ENCODE data around the gene PYROXD2. TPM values are rescaled to one million over a fixed set of nuclear protein-coding genes. Genes with fewer than 3 reads are reported as not detected.

PYROXD2 gene
- total RNA-seq, 2 experiments from 2014 or later, result 13.5 to 18.7 TPM

DNA sequence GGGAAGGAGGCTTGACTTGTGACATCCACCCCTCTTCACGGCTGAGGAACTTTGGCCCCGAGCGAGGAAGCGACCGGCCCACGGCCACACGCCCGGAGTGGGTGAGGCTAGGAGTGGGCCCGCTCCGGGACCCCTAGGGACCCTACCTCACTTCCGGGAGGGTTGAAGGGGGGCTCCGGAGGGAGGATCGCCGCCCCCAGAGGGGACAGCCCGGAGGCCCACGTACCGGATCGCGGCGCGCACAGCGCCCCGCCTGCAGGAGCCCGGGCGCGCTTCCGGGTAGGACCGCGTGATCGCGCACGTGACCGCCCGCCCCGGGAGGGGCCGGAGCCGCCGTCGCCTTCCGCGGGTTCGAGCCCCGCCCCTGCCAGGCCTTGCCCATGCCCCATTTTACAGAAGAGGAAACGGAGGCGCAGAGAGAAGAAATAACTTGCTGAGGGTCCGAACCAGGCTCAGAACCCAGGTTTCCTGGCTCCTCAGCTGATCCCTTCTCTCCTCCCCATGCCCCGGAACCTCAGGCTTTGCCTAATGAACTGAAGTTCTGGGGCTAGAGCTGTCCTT is 31.8 kb upstream of the PYROXD2 start, which contains the start of gene HPS1:
HPS1 (minus strand) TSS at position 275 of the 561 bp plus-strand sequence. CDS start 3,695 bp downstream, outside the sequence.
- Mint-ChIP-seq H3K4me3 (peak within 1 kb of the TSS; percentile 94), H3K27me3 (peaks cover 10% of the 10 kb centered on the region), H3K4me1 (peaks cover 44% of the 10 kb centered on the region), H3K27ac (peak within 1 kb of the TSS; percentile 84), H3K36me3 (ENCODE audit: low read depth) (peaks cover 33% of the 10 kb centered on the region), H3K9me3 (no peaks in the 10 kb centered on the region)
- CTCF ChIA-PET, result interaction anchor here (1.2 kb wide), 1 partner anchor 21 kb away, joined by 4 read pairs; no protein-coding TSS in a partner anchor
- POLR2A ChIA-PET, result interaction anchor here (0.7 to 2.2 kb wide), 10 partner anchors 12 to 312 kb away, joined by 3 to 11 read pairs (median 4); partner anchors contain the start of gene R3HCC1L
- DNase-seq, result peak; percentile 87

DNA sequence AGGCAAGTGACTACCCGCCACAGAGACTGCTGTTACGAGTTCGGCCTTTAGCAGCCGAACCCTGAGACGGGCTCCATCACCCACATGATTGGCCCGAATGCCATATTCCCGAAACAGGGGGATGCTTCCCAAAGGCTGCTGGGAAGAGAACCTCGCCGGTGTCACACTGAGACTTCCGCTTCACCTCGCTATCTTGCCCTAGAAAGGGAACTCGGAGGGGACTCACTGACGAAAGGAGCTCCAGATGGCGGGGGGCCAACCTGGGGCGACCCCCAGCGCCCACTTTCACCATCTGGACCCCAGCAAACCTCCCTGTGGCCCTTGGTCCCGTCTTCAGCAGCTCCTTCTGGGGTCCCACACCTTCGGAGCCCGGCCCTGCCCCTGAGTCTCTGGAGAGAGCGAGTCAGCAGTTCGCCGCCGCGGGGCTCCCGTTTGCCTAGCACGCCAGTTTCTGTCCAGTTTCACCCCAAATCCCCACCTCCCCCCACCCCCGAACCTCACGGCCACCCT is 31.2 kb upstream of the PYROXD2 start:
- peak; percentile 49 for DNase-seq
- POLR2A ChIA-PET, result interaction anchor here (0.7 to 2.2 kb wide), 11 partner anchors 12 to 709 kb away, joined by 3 to 11 read pairs (median 5); partner anchors contain the start of genes R3HCC1L and ZFYVE27
- Mint-ChIP-seq H3K9me3 (no peaks in the 10 kb centered on the region), H3K27me3 (peaks cover 10% of the 10 kb centered on the region), H3K4me3 (peak overlapping the region; percentile 94), H3K27ac (peak overlapping the region; percentile 84), H3K36me3 (ENCODE audit: low read depth) (peaks cover 38% of the 10 kb centered on the region), H3K4me1 (peaks cover 49% of the 10 kb centered on the region)
- CTCF ChIA-PET, result interaction anchor here (1.1 to 1.2 kb wide), 2 partner anchors 21 kb away, joined by 4 read pairs; no protein-coding TSS in a partner anchor

DNA sequence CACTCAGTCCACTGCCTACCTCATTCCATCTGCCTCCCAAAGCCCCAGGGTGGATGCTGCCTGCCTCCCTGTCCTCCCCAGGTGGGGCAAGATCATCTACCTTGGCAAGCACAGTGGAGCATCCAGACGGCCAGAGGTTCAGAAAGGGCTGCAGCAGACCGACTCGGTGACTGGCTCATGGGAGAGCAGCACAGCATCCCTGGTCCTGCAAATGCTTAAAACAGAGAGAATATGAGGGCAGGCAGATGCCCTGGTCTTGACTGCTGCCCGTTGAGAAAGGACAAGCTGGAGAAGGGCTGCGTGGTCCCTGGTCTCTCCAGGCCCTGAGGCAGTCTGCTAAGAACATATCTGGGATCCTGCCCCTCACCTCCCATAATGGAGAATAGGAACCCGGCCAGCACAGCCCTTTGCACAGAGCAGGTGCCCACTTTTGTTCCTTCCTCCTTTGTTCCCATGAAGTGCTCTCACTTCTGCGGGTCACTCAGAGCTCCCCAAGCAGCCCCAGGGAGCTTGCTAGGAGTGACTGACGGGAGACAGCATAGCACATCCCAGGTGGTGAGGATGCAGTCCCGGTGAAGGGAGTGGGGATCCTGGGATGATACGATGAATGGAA is 30.3 kb upstream of the PYROXD2 start:
- no peak for DNase-seq
- Mint-ChIP-seq H3K36me3 (ENCODE audit: low read depth) (peaks cover 45% of the 10 kb centered on the region), H3K9me3 (no peaks in the 10 kb centered on the region), H3K4me3 (peak overlapping the region; percentile 94), H3K27me3 (peaks cover 5% of the 10 kb centered on the region), H3K4me1 (peaks cover 53% of the 10 kb centered on the region), H3K27ac (peak overlapping the region; percentile 84)
- ChIA-PET CTCF (interaction anchor here (0.6 to 1.1 kb wide), 2 partner anchors 21 to 1077 kb away, joined by 4 read pairs; no protein-coding TSS in a partner anchor), POLR2A (interaction anchor here (0.9 to 2.2 kb wide), 10 partner anchors 11 to 709 kb away, joined by 3 to 11 read pairs (median 5); partner anchors contain the start of genes R3HCC1L and ZFYVE27)

DNA sequence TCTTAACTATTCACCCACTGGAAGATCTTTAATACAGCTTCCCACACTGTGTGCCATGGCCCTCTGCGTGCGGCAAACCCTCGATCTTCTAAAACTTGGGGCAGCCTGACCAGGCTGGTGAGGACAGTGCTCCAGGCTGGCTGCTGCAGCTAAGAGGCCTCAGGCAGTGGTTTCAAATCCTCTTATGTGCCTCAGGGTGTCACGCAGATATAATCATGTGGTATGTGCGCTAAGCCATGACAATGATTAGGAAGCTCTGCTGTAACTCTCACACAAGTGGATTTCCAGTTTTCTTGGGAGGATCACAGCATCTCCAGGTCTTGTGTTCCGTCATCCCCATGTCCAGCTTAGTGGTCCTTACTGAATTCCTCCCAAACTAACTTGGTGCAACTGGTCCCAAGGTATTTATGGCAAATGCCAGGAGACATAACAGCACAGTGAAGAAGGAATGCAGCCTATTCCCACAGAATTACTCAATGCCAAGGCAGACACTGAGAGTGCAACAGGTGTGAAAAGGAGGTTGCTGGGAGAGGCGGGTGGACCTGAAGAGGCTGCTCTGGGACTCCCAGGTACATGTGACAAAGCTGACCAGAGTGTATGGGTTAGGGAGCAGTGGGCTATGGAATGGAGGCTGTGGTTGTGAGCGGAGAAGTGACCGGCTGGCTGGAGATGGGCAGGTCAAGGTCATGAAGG is 29.5 kb upstream of the PYROXD2 start:
- Mint-ChIP-seq H3K4me3 (peak overlapping the region; percentile 43), H3K9me3 (no peaks in the 10 kb centered on the region), H3K4me1 (peaks cover 53% of the 10 kb centered on the region), H3K36me3 (ENCODE audit: low read depth) (peaks cover 53% of the 10 kb centered on the region), H3K27me3 (no peaks in the 10 kb centered on the region), H3K27ac (no peak overlapping the region)
- DNase-seq, result no peak
- POLR2A ChIA-PET, result no interaction called here
- CTCF ChIA-PET, result interaction anchor here (0.6 to 1.7 kb wide), 2 partner anchors 19 to 1076 kb away, joined by 4 to 7 read pairs; no protein-coding TSS in a partner anchor

DNA sequence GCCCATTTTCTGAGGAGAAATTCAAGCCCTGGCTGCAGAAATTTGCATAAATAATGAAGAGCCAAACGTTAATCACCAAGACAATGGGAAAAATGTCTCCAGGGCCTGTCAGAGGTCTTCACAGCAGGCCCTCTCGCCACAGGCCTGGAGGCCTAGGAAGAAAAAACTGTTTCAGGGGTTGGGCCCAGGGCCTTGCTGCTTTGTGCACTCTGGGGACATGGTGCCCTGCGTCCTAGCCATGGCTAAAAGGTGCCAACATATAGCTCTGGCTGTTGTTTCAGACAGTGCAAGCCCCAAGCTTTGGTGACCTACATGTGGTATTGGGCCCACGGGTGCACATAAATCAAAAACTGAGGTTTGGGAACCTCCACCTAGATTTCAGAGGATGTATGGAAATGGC is 23.7 kb upstream of the PYROXD2 start:
- Mint-ChIP-seq H3K27me3 (no peaks in the 10 kb centered on the region), H3K9me3 (no peaks in the 10 kb centered on the region), H3K4me1 (peaks cover 23% of the 10 kb centered on the region), H3K4me3 (no peak overlapping the region), H3K27ac (no peak overlapping the region), H3K36me3 (ENCODE audit: low read depth) (peaks cover 86% of the 10 kb centered on the region)
- ChIA-PET POLR2A (no interaction called here), CTCF (no interaction called here)
- no peak for DNase-seq

DNA sequence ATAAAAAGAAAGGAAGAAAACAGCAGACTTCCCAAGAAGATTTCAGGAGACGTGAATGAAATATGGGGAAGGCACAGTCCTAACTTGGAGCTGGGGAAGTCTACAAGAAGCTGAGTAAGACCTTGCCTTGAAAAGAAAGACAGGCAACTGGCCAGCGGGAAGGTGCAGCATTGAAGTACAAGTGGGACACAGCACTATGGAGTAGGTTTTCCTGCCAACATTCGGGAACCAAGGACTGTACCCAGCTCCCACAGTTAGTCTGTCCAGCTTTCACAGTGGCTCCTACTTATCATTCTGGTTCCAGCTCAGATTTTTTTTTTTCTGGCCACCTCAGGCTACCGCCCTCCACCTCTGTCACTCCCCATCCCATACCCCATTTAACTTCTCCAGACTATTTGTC is 21.7 kb upstream of the PYROXD2 start:
- Mint-ChIP-seq H3K27ac (no peak overlapping the region), H3K4me3 (no peak overlapping the region), H3K4me1 (peaks cover 11% of the 10 kb centered on the region), H3K36me3 (ENCODE audit: low read depth) (peaks cover 84% of the 10 kb centered on the region), H3K9me3 (peaks cover 2% of the 10 kb centered on the region), H3K27me3 (no peaks in the 10 kb centered on the region)
- CTCF ChIA-PET, result interaction anchor here (1.2 to 3.2 kb wide), 2 partner anchors 9 to 11 kb away, joined by 3 to 19 read pairs; no protein-coding TSS in a partner anchor
- POLR2A ChIA-PET, result interaction anchor here (2.0 kb wide), 1 partner anchor 11 kb away, joined by 6 read pairs; no protein-coding TSS in a partner anchor
- DNase-seq, result no peak

DNA sequence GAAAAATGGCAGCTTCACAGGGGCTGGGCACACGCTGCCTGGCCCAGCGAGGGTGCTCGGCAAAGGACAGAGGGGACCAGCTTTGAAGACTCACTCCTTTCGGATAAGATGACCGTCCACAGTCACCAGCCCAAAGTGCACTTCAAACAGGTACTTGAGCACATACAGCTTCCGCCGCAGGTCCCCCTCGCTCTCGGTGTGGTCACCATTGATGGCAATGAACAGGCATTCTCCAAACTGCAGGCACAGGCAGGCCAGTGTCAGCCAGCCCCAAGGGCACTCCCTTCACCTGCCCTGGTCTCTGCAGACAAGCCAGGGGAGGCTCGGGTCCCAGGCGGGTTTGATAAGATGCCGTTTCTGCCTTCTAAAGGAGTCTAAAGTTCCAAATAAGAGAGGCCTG is 20.2 kb upstream of the PYROXD2 start:
- POLR2A ChIA-PET, result interaction anchor here (1.1 to 2.0 kb wide), 2 partner anchors 10 to 12 kb away, joined by 4 to 6 read pairs; no protein-coding TSS in a partner anchor
- Mint-ChIP-seq H3K27me3 (no peaks in the 10 kb centered on the region), H3K36me3 (ENCODE audit: low read depth) (peaks cover 86% of the 10 kb centered on the region), H3K27ac (no peak overlapping the region), H3K4me1 (peaks cover 2% of the 10 kb centered on the region), H3K4me3 (no peak overlapping the region), H3K9me3 (peaks cover 2% of the 10 kb centered on the region)
- DNase-seq, result no peak
- CTCF ChIA-PET, result interaction anchor here (3.2 kb wide), 1 partner anchor 9 kb away, joined by 19 read pairs; no protein-coding TSS in a partner anchor

DNA sequence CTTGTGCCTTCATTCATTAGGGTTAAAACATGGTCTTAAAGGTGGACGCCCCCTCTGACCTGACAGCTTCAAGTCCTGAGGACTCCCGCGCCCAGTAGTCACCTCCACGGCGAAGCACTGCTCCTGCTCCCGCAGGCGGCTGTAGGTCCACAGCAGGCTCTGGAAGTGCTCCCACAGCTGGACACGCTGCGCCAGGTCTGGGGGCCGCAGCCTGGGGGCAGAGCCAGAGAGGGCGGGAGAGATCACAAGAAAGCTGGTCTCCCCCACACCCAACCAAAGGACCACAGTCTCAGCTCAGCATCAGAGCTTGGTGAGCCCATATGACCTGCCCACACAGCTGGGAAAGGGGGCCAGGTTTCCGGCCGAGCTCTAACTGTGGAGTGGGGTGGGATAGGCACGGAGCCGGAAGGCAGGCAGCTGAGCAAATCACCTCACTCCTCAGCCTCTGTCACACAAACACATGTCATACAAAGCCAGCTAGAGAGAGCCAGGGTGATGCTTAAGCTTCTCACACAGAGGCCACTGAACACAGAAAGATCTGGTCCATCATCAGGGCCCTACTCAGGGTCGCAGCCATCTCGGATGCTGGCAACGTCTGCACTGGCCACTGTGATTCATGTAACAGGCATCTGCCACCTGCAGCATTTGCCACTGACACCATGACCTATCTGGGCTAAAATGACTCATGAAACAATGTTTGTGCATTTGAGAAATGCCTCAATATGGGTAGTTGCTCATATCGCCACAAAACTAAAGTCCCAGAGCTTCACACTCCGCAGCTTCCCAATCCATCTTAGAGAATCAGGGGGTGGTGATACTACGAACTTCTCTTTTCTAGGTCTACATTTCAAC is 19.1 kb upstream of the PYROXD2 start:
- Mint-ChIP-seq H3K4me1 (peaks cover 2% of the 10 kb centered on the region), H3K9me3 (peaks cover 2% of the 10 kb centered on the region), H3K36me3 (ENCODE audit: low read depth) (peaks cover 77% of the 10 kb centered on the region), H3K4me3 (no peak overlapping the region), H3K27ac (no peak overlapping the region), H3K27me3 (no peaks in the 10 kb centered on the region)
- CTCF ChIA-PET, result interaction anchor here (1.2 kb wide), 1 partner anchor 8 kb away, joined by 4 read pairs; no protein-coding TSS in a partner anchor
- DNase-seq, result no peak
- POLR2A ChIA-PET, result interaction anchor here (1.1 kb wide), 2 partner anchors 12 to 13 kb away, joined by 4 read pairs; no protein-coding TSS in a partner anchor

DNA sequence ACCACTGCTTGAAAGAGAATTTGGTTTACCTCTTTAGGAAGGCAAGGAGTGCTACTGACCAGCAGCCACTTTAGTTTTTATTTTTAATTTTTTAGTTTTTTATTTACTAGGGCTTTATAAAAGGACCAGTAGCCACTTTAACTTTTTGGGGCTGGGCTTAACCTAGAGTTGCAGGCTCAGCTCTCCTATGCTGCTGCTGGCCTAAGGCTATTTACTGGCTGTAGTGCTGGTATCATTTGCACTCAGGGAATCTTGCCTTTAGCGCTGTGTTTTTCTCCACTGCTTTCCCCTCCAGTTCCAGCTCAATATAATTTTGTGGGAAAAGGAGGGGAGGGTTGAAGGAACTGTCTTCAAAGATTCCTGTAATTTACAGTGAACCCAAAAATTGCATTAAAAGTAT is 18.4 kb upstream of the PYROXD2 start:
- POLR2A ChIA-PET, result no interaction called here
- no peak overlapping the region for H3K27ac Mint-ChIP-seq
- H3K27me3 Mint-ChIP-seq, result no peaks in the 10 kb centered on the region
- H3K4me1 Mint-ChIP-seq, result peaks cover under 1% of the 10 kb centered on the region
- peaks cover 70% of the 10 kb centered on the region for H3K36me3 Mint-ChIP-seq (ENCODE audit: low read depth)
- CTCF ChIA-PET, result no interaction called here
- H3K4me3 Mint-ChIP-seq, result no peak overlapping the region
- DNase-seq, result no peak
- peaks cover 2% of the 10 kb centered on the region for H3K9me3 Mint-ChIP-seq

DNA sequence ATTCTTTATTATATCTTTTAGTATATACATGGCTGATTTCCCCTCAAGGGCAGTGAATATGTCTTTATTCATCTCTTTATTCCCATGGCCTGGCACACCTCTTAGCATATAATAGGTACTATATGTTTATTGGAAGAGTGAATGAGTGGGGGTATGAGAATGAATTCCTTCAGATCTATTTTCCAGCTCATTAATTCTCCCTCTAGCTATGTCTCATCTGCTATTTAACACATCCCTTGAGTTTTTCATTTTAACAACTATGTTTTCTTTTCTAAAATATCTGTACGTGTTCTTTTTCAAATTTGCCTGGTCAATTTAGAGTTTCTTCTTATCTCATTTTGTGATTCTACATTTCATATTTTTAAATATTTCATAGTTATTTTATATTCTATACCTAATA is 17.3 kb upstream of the PYROXD2 start:
- POLR2A ChIA-PET, result no interaction called here
- no peak overlapping the region for H3K27ac Mint-ChIP-seq
- CTCF ChIA-PET, result no interaction called here
- peaks cover 2% of the 10 kb centered on the region for H3K9me3 Mint-ChIP-seq
- no peaks in the 10 kb centered on the region for H3K4me1 Mint-ChIP-seq
- H3K36me3 Mint-ChIP-seq (ENCODE audit: low read depth), result peaks cover 68% of the 10 kb centered on the region
- H3K4me3 Mint-ChIP-seq, result no peak overlapping the region
- DNase-seq, result no peak
- no peaks in the 10 kb centered on the region for H3K27me3 Mint-ChIP-seq

DNA sequence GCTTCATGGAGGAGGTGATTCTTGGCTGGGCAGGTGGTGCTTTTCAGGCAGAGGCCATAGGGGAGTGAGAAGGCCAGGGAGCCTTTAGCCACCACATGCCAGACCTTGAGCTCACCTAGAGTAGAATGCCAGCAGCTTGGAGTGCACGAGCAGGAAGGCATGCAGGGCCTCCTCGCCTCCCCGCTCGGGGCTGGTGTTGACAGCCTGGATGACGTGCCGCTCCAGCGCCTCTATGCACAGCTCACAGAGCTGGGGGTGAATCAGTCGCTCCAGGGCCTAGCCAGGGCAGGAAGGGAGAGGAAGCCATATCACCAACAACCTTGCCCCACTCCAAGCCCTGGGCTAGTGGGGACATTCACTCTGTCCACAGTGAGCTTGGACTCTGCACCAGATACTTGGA is 16.0 kb upstream of the PYROXD2 start:
- no peaks in the 10 kb centered on the region for H3K4me1 Mint-ChIP-seq
- POLR2A ChIA-PET, result no interaction called here
- CTCF ChIA-PET, result no interaction called here
- no peak for DNase-seq
- peaks cover 2% of the 10 kb centered on the region for H3K9me3 Mint-ChIP-seq
- no peaks in the 10 kb centered on the region for H3K27me3 Mint-ChIP-seq
- H3K4me3 Mint-ChIP-seq, result no peak overlapping the region
- H3K36me3 Mint-ChIP-seq (ENCODE audit: low read depth), result peaks cover 60% of the 10 kb centered on the region
- no peak overlapping the region for H3K27ac Mint-ChIP-seq

DNA sequence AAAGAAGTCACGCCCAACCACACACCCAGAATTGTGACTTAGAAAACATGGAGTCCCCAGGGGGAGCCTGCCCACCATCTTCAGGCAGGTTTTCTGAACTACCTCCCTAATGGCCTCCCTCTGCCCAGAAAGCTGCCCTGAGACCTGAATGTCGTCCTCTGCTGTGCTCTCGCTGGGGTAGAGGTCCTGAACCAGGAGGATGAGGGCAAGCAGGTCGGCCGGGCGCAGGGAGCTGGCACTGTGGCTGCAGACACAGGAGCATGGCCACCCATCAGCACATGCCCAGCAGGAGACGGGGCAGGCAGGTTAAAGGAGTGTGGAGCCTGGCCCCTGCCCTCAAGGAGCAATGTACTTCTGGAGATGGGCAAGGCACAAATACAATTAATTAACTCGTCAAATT is 15.4 kb upstream of the PYROXD2 start:
- Mint-ChIP-seq H3K9me3 (peaks cover 2% of the 10 kb centered on the region), H3K36me3 (ENCODE audit: low read depth) (peaks cover 55% of the 10 kb centered on the region), H3K4me3 (no peak overlapping the region), H3K27me3 (no peaks in the 10 kb centered on the region), H3K4me1 (no peaks in the 10 kb centered on the region), H3K27ac (no peak overlapping the region)
- ChIA-PET CTCF (no interaction called here), POLR2A (no interaction called here)
- no peak for DNase-seq

Measured in activated CD4-positive, alpha-beta memory T cell treated with anti-CD3 and anti-CD28 coated beads, Interleukin-2, amount 10 ng/mL, durations not matched to agents 7 days and 5 days (primary cell).